IPS-18c (cell line): ENCODE measurements around the gene C1QTNF3.

Source experiments
- H3K4me3 ChIP-seq: 2 replicates; pipeline ENCODE4 v1.7.0; 2013; ENCODE audit warnings: low read depth, mild to moderate bottlenecking, low read length, moderate library complexity; ENCODE audit not compliant: insufficient read depth
- H3K9me3 ChIP-seq: one replicate; pipeline ENCODE4 v1.6.1; 2013; ENCODE audit warnings: mild to moderate bottlenecking, low read length, moderate library complexity; ENCODE audit not compliant: control insufficient read depth, insufficient read depth

Gene C1QTNF3

GRCh38 chr5:33984671-33985124 is 58.3 kb downstream of the C1QTNF3 start, which contains the start of gene SLC45A2:
Gene SLC45A2, minus strand, starts transcription at chr5:33984693. Its CDS starts 110 bp downstream, at chr5:33984583.
- H3K4me3 ChIP-seq: no peak within 1 kb of the TSS
- no peaks in the 10 kb centered on the region for H3K9me3 ChIP-seq

GRCh38 chr5:33984178-33984577 is 58.8 kb downstream of the C1QTNF3 start:
- Histone ChIP-seq H3K4me3 (no peak overlapping the region), H3K9me3 (no peaks in the 10 kb centered on the region)

- Histone ChIP-seq H3K9me3 (no peaks in the 10 kb centered on the region), H3K4me3 (no peak overlapping the region)
Observed at GRCh38 chr5:33981408-33982162, 61.4 kb downstream of the C1QTNF3 start.

GRCh38 chr5:33980030-33980429 is 63.0 kb downstream of the C1QTNF3 start:
- Histone ChIP-seq H3K4me3 (no peak overlapping the region), H3K9me3 (no peaks in the 10 kb centered on the region)

- Histone ChIP-seq H3K4me3 (no peak overlapping the region), H3K9me3 (no peaks in the 10 kb centered on the region)
Observed at GRCh38 chr5:33978306-33978705, 64.7 kb downstream of the C1QTNF3 start.

- no peak overlapping the region for H3K4me3 ChIP-seq
- no peaks in the 10 kb centered on the region for H3K9me3 ChIP-seq
Observed at GRCh38 chr5:33976307-33976706, 66.7 kb downstream of the C1QTNF3 start.

- H3K4me3 ChIP-seq: no peak overlapping the region
- H3K9me3 ChIP-seq: no peaks in the 10 kb centered on the region
Observed at GRCh38 chr5:33975852-33976251, 67.2 kb downstream of the C1QTNF3 start.

GRCh38 chr5:33973271-33973670 is 69.7 kb downstream of the C1QTNF3 start:
- H3K4me3 ChIP-seq: no peak overlapping the region
- H3K9me3 ChIP-seq: no peaks in the 10 kb centered on the region

GRCh38 chr5:33969572-33970452 is 73.2 kb downstream of the C1QTNF3 start:
- H3K9me3 ChIP-seq: no peaks in the 10 kb centered on the region
- no peak overlapping the region for H3K4me3 ChIP-seq

- no peak overlapping the region for H3K4me3 ChIP-seq
- no peaks in the 10 kb centered on the region for H3K9me3 ChIP-seq
Observed at GRCh38 chr5:33968211-33969005, 74.6 kb downstream of the C1QTNF3 start.
